ENCODE data around the gene AADAT. TPM values are rescaled to one million over a fixed set of nuclear protein-coding genes. Genes with fewer than 3 reads are reported as not detected.

Gene AADAT
- total RNA-seq, 1 donor from 2014 or later: 8.9 TPM

- no peak for DNase-seq
- intact Hi-C loops (cut with DNase I): no loop called here
- no peak overlapping the region for H3K27ac ChIP-seq
Observed at GRCh38 chr4:170089274-170089667, 485 bp downstream of the AADAT start.

GRCh38 chr4:170088716-170089115 lies 1.0 kb downstream of the AADAT start:
- TF ChIP-seq CTCF (IDR thresholded peaks at IDR 0.05): no peak
- intact Hi-C loops (cut with DNase I): no loop called here
- no peaks in the 10 kb centered on the region for H3K36me3 ChIP-seq
- H3K27ac ChIP-seq: no peak overlapping the region
- ATAC-seq: no peak
- no peak for DNase-seq
- H3K9me3 ChIP-seq: no peaks in the 10 kb centered on the region
- no peaks in the 10 kb centered on the region for H3K27me3 ChIP-seq
- peak overlapping the region; percentile 68 for H3K4me3 ChIP-seq
- peaks cover 7% of the 10 kb centered on the region for H3K4me1 ChIP-seq

More at GRCh38 chr4:170089274-170089667, 485 bp downstream of the AADAT start:
- no peaks in the 10 kb centered on the region for H3K9me3 ChIP-seq
- ATAC-seq: peak; percentile 14
- no peaks in the 10 kb centered on the region for H3K36me3 ChIP-seq
- no peaks in the 10 kb centered on the region for H3K27me3 ChIP-seq
- peaks cover 7% of the 10 kb centered on the region for H3K4me1 ChIP-seq
- TF ChIP-seq CTCF (IDR thresholded peaks at IDR 0.05): no peak
- H3K4me3 ChIP-seq: peak overlapping the region; percentile 68

GRCh38 chr4:170087163-170087700 lies 2.5 kb downstream of the AADAT start:
- TF ChIP-seq CTCF (IDR thresholded peaks at IDR 0.05): no peak
- H3K9me3 ChIP-seq: no peaks in the 10 kb centered on the region
- H3K27me3 ChIP-seq: no peaks in the 10 kb centered on the region
- no peak overlapping the region for H3K27ac ChIP-seq
- ATAC-seq (no peak), DNase-seq (no peak)
- H3K4me3 ChIP-seq: no peak overlapping the region
- intact Hi-C loops (cut with DNase I): no loop called here
- H3K36me3 ChIP-seq: no peaks in the 10 kb centered on the region
- peaks cover 7% of the 10 kb centered on the region for H3K4me1 ChIP-seq

GRCh38 chr4:170083541-170083940 lies 6.2 kb downstream of the AADAT start:
- Histone ChIP-seq H3K27ac (no peak overlapping the region), H3K27me3 (no peaks in the 10 kb centered on the region), H3K4me1 (peaks cover under 1% of the 10 kb centered on the region), H3K4me3 (no peak overlapping the region), H3K36me3 (no peaks in the 10 kb centered on the region), H3K9me3 (no peaks in the 10 kb centered on the region)
- TF ChIP-seq CTCF (IDR thresholded peaks at IDR 0.05): no peak
- no peak for ATAC-seq
- no peak for DNase-seq
- intact Hi-C loops (cut with DNase I): no loop called here

GRCh38 chr4:170080496-170080895 lies 9.3 kb downstream of the AADAT start:
- no peak for ATAC-seq
- no peak for TF ChIP-seq CTCF (IDR thresholded peaks at IDR 0.05)
- Histone ChIP-seq H3K9me3 (no peaks in the 10 kb centered on the region), H3K4me3 (no peak overlapping the region), H3K27me3 (no peaks in the 10 kb centered on the region), H3K27ac (no peak overlapping the region), H3K4me1 (no peaks in the 10 kb centered on the region), H3K36me3 (peaks cover 6% of the 10 kb centered on the region)
- no peak for DNase-seq
- intact Hi-C loops (cut with DNase I): no loop called here

GRCh38 chr4:170079981-170080380 lies 9.8 kb downstream of the AADAT start:
- Histone ChIP-seq H3K9me3 (no peaks in the 10 kb centered on the region), H3K36me3 (peaks cover 6% of the 10 kb centered on the region), H3K27ac (no peak overlapping the region), H3K27me3 (no peaks in the 10 kb centered on the region), H3K4me3 (no peak overlapping the region), H3K4me1 (no peaks in the 10 kb centered on the region)
- intact Hi-C loops (cut with DNase I): no loop called here
- DNase-seq (no peak), ATAC-seq (no peak)
- TF ChIP-seq CTCF (IDR thresholded peaks at IDR 0.05): no peak
